GM23338 (cell line): ENCODE data around the gene STX11. TPM values are rescaled to one million over a fixed set of nuclear protein-coding genes. Genes with fewer than 3 reads are reported as not detected.

Source experiments
- ATAC-seq: fragments of 200-7000 bp; cut with Tn5 transposase; 3 replicates; pipeline ENCODE4 v1.9.1; 2020
- DNase-seq: peaks from one replicate; pipeline ENCODE4 v3.0.0-alpha.2; 2015; ENCODE audit warnings: low spot score
- H2AFZ ChIP-seq: fragments of 200-600 bp; sonication (generic); 2 replicates; pipeline ENCODE4 v1.8.0; 2016; ENCODE audit warnings: antibody characterized with exemption, mild to moderate bottlenecking, moderate library complexity
- H3F3A ChIP-seq: fragments of 200-600 bp; sonication (generic); replicated peaks from 2 replicates; pipeline ENCODE4 v1.8.0; 2017; ENCODE audit warnings: antibody characterized with exemption, mixed run types, low read depth
- H3K27ac ChIP-seq: fragments of 200-600 bp; sonication (generic); 2 replicates; pipeline ENCODE4 v1.6.1; 2016; ENCODE audit warnings: low read depth
- H3K27me3 ChIP-seq: fragments of 200-600 bp; sonication (generic); 2 replicates; pipeline ENCODE4 v1.8.0; 2016; ENCODE audit warnings: mild to moderate bottlenecking, mixed run types, moderate library complexity; ENCODE audit not compliant: insufficient read depth
- H3K36me3 ChIP-seq: fragments of 200-600 bp; sonication (generic); 2 replicates; pipeline ENCODE4 v1.8.0; 2016; ENCODE audit warnings: mild to moderate bottlenecking; ENCODE audit not compliant: insufficient read depth
- H3K4me1 ChIP-seq: fragments of 200-600 bp; sonication (generic); 2 replicates; pipeline ENCODE4 v1.8.0; 2016; ENCODE audit warnings: mild to moderate bottlenecking, moderate library complexity; ENCODE audit not compliant: insufficient read depth
- H3K4me2 ChIP-seq: fragments of 200-600 bp; sonication (generic); 2 replicates; pipeline ENCODE4 v1.7.1; 2017; ENCODE audit warnings: mixed run types
- H3K4me3 ChIP-seq: fragments of 200-600 bp; sonication (generic); 2 replicates; pipeline ENCODE4 v1.6.1; 2016; ENCODE audit warnings: mixed run types
- H3K79me2 ChIP-seq: fragments of 200-600 bp; sonication (generic); replicated peaks from 2 replicates; pipeline ENCODE4 v1.8.0; 2017; ENCODE audit warnings: mild to moderate bottlenecking; ENCODE audit not compliant: insufficient read depth
- H3K9me2 ChIP-seq: fragments of 200-600 bp; sonication (generic); 2 replicates; pipeline ENCODE4 v1.8.0; 2017; ENCODE audit not compliant: insufficient read depth
- H4K20me1 ChIP-seq: fragments of 200-600 bp; sonication (generic); replicated peaks from 2 replicates; pipeline ENCODE4 v1.8.0; 2017; ENCODE audit warnings: mild to moderate bottlenecking; ENCODE audit not compliant: insufficient read depth
- H3K27ac Mint-ChIP-seq: 2 replicates; pipeline ENCODE4 v1.8.0; 2020; ENCODE audit warnings: inconsistent platforms, mild to moderate bottlenecking, moderate library complexity, mixed read lengths
- H3K27me3 Mint-ChIP-seq: 3 replicates; pipeline ENCODE4 v1.8.0; 2022; ENCODE audit warnings: low read depth, mild to moderate bottlenecking, moderate library complexity, mixed read lengths, inconsistent platforms; ENCODE audit not compliant: insufficient read depth, poor library complexity
- H3K36me3 Mint-ChIP-seq: 3 replicates; pipeline ENCODE4 v1.8.0; 2021; ENCODE audit warnings: low read depth, mild to moderate bottlenecking, inconsistent platforms, moderate library complexity, mixed read lengths
- H3K4me1 Mint-ChIP-seq: 3 replicates; pipeline ENCODE4 v1.8.0; 2020; ENCODE audit warnings: mild to moderate bottlenecking, inconsistent platforms, mixed read lengths
- H3K4me3 Mint-ChIP-seq: 3 replicates; pipeline ENCODE4 v1.8.0; 2021; ENCODE audit warnings: moderate library complexity, mild to moderate bottlenecking, inconsistent platforms, mixed read lengths
- H3K9me3 Mint-ChIP-seq: 3 replicates; pipeline ENCODE4 v1.8.0; 2020; ENCODE audit warnings: moderate library complexity, mild to moderate bottlenecking, inconsistent platforms, mixed read lengths
- CREB1 ChIP-seq: fragments of 250-450 bp; sonication (Bioruptor Pico); IDR thresholded peaks from 2 replicates; pipeline ENCODE4 v1.5.0; 2020; ENCODE audit warnings: low read depth, mild to moderate bottlenecking, moderate library complexity
- EZH2phosphoT487 ChIP-seq: fragments of 200-600 bp; sonication (generic); IDR thresholded peaks from one replicate; pipeline ENCODE4 v1.8.1; 2018; ENCODE audit warnings: antibody characterized with exemption; ENCODE audit not compliant: unreplicated experiment
- POLR2AphosphoS5 ChIP-seq: IDR thresholded peaks from 2 replicates; pipeline ENCODE4 v1.6.1; 2016; ENCODE audit warnings: antibody characterized with exemption, low read depth
- ZNF331 ChIP-seq: fragments of 250-450 bp; sonication (Bioruptor Pico); IDR thresholded peaks from 2 replicates; pipeline ENCODE4 v1.5.0; 2020; ENCODE audit warnings: low read depth, mild to moderate bottlenecking, moderate library complexity
- polyA plus RNA-seq: library from polyadenylated mRNA; unstranded; fragments of >200 nt; fragmentation: Nextera tagmentation; extraction: Ambion mirVana; gene quantifications from 2 replicates; pipeline ENCODE4 v1.2.1, GENCODE V29; 2016
- total RNA-seq: library from RNA; depleted of rRNA; stranded (reverse); fragments of >200 nt; shearing (Covaris generic); gene quantifications from 2 replicates; pipeline ENCODE4 v1.2.3, GENCODE V29; 2014
- TF ChIP-seq, protein P1 (sequence below): fragments of 250-450 bp; sonication (Bioruptor Pico); IDR thresholded peaks from 2 replicates; pipeline ENCODE4 v1.5.0; 2020; ENCODE audit warnings: mild to moderate bottlenecking, moderate library complexity
- TF ChIP-seq, protein P2 (sequence below), 2 experiments: fragments of 200-600 bp in 1 of 2; sonication (generic) in 1 of 2; conservative IDR thresholded peaks; 2 replicates each; pipeline versions ENCODE4 v1.5.1 to v1.6.1; 2016 to 2017; ENCODE audit warnings: antibody characterized with exemption in 2 of 2, low read depth in 2 of 2, mild to moderate bottlenecking in 2 of 2, moderate library complexity in 1 of 2
- TF ChIP-seq, protein P3 (sequence below): IDR thresholded peaks from 2 replicates; pipeline ENCODE4 v1.6.1; 2016; ENCODE audit warnings: antibody characterized with exemption

Gene STX11
- total and polyA plus RNA-seq, 2 experiments from 2014 or later, result 0.35 to 0.52 TPM

DNA sequence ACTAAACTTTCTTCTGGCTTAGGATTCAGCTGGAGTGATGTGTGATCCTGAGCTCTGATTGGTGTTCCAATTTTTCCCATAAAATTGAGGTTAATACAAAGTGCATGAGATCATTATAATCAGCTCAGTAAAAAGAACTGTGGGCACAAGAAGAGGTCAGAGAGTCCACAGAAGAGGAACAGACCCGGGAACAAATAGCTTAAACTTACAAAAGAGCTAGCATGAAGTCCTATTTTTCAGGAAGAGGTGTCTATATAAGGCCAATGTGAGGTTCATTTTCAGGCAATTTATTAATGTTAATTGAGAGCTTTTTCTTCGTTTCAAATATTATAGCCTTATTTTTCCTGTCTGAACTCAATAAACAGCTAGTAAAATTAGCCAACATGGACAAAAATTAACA lies 26.9 kb upstream of the STX11 start (continued):
- TF ChIP-seq, protein P1, sequence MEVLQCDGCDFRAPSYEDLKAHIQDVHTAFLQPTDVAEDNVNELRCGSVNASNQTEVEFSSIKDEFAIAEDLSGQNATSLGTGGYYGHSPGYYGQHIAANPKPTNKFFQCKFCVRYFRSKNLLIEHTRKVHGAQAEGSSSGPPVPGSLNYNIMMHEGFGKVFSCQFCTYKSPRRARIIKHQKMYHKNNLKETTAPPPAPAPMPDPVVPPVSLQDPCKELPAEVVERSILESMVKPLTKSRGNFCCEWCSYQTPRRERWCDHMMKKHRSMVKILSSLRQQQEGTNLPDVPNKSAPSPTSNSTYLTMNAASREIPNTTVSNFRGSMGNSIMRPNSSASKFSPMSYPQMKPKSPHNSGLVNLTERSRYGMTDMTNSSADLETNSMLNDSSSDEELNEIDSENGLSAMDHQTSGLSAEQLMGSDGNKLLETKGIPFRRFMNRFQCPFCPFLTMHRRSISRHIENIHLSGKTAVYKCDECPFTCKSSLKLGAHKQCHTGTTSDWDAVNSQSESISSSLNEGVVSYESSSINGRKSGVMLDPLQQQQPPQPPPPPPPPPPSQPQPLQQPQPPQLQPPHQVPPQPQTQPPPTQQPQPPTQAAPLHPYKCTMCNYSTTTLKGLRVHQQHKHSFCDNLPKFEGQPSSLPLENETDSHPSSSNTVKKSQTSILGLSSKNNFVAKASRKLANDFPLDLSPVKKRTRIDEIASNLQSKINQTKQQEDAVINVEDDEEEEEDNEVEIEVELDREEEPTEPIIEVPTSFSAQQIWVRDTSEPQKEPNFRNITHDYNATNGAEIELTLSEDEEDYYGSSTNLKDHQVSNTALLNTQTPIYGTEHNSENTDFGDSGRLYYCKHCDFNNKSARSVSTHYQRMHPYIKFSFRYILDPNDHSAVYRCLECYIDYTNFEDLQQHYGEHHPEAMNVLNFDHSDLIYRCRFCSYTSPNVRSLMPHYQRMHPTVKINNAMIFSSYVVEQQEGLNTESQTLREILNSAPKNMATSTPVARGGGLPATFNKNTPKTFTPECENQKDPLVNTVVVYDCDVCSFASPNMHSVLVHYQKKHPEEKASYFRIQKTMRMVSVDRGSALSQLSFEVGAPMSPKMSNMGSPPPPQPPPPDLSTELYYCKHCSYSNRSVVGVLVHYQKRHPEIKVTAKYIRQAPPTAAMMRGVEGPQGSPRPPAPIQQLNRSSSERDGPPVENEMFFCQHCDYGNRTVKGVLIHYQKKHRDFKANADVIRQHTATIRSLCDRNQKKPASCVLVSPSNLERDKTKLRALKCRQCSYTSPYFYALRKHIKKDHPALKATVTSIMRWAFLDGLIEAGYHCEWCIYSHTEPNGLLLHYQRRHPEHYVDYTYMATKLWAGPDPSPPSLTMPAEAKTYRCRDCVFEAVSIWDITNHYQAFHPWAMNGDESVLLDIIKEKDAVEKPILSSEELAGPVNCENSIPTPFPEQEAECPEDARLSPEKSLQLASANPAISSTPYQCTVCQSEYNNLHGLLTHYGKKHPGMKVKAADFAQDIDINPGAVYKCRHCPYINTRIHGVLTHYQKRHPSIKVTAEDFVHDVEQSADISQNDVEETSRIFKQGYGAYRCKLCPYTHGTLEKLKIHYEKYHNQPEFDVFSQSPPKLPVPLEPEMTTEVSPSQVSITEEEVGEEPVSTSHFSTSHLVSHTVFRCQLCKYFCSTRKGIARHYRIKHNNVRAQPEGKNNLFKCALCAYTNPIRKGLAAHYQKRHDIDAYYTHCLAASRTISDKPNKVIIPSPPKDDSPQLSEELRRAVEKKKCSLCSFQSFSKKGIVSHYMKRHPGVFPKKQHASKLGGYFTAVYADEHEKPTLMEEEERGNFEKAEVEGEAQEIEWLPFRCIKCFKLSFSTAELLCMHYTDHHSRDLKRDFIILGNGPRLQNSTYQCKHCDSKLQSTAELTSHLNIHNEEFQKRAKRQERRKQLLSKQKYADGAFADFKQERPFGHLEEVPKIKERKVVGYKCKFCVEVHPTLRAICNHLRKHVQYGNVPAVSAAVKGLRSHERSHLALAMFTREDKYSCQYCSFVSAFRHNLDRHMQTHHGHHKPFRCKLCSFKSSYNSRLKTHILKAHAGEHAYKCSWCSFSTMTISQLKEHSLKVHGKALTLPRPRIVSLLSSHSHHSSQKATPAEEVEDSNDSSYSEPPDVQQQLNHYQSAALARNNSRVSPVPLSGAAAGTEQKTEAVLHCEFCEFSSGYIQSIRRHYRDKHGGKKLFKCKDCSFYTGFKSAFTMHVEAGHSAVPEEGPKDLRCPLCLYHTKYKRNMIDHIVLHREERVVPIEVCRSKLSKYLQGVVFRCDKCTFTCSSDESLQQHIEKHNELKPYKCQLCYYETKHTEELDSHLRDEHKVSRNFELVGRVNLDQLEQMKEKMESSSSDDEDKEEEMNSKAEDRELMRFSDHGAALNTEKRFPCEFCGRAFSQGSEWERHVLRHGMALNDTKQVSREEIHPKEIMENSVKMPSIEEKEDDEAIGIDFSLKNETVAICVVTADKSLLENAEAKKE (CRISPR knock-in tag), result no peak
- no peak for TF ChIP-seq ZNF331 (CRISPR knock-in tag)

DNA sequence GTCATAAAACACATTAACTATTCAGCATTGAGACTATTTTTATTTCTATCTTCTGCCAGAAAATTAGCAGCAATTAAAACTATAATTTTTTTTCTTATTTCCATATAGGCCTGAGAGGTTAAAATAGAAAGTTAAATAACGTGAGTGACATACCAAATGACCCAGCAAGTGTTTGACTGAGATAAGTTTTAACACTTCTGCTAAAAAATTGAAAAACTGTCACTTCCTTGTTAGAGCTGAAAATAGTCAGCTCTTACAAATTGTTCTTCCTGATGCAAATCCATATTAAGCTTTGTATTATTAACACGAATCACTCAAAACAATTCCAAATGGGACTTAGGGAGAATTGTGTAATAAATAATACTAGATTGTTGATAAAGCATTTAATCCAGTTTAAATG lies 26.5 kb upstream of the STX11 start:
- no peaks in the 10 kb centered on the region for H3F3A ChIP-seq
- no peaks in the 10 kb centered on the region for H3K79me2 ChIP-seq
- no peak overlapping the region for H2AFZ ChIP-seq
- Mint-ChIP-seq H3K27me3 (no peaks in the 10 kb centered on the region), H3K27ac (no peak overlapping the region), H3K9me3 (no peaks in the 10 kb centered on the region), H3K36me3 (no peaks in the 10 kb centered on the region), H3K4me3 (no peak overlapping the region), H3K4me1 (no peaks in the 10 kb centered on the region)
- no peak for DNase-seq
- no peak for ATAC-seq
- H3K9me2 ChIP-seq, result peaks cover 20% of the 10 kb centered on the region
- no peaks in the 10 kb centered on the region for H3K27me3 ChIP-seq
- no peak overlapping the region for H3K4me3 ChIP-seq
- no peaks in the 10 kb centered on the region for H3K4me1 ChIP-seq
- H3K27ac ChIP-seq, result no peak overlapping the region
- no peaks in the 10 kb centered on the region for H4K20me1 ChIP-seq
- H3K36me3 ChIP-seq, result no peaks in the 10 kb centered on the region
- no peak overlapping the region for H3K4me2 ChIP-seq
- TF ChIP-seq EZH2phosphoT487 (no peak), CREB1 (CRISPR knock-in tag) (no peak), POLR2AphosphoS5 (no peak)
- TF ChIP-seq, protein P2, sequence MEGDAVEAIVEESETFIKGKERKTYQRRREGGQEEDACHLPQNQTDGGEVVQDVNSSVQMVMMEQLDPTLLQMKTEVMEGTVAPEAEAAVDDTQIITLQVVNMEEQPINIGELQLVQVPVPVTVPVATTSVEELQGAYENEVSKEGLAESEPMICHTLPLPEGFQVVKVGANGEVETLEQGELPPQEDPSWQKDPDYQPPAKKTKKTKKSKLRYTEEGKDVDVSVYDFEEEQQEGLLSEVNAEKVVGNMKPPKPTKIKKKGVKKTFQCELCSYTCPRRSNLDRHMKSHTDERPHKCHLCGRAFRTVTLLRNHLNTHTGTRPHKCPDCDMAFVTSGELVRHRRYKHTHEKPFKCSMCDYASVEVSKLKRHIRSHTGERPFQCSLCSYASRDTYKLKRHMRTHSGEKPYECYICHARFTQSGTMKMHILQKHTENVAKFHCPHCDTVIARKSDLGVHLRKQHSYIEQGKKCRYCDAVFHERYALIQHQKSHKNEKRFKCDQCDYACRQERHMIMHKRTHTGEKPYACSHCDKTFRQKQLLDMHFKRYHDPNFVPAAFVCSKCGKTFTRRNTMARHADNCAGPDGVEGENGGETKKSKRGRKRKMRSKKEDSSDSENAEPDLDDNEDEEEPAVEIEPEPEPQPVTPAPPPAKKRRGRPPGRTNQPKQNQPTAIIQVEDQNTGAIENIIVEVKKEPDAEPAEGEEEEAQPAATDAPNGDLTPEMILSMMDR (conservative IDR thresholded peaks at IDR 0.05; ENCODE audit: low read depth in 2 of 2), result no peak
- TF ChIP-seq, protein P3, sequence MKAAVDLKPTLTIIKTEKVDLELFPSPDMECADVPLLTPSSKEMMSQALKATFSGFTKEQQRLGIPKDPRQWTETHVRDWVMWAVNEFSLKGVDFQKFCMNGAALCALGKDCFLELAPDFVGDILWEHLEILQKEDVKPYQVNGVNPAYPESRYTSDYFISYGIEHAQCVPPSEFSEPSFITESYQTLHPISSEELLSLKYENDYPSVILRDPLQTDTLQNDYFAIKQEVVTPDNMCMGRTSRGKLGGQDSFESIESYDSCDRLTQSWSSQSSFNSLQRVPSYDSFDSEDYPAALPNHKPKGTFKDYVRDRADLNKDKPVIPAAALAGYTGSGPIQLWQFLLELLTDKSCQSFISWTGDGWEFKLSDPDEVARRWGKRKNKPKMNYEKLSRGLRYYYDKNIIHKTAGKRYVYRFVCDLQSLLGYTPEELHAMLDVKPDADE, result no peak
- TF ChIP-seq, protein P1 (CRISPR knock-in tag), result no peak
